HG02885 (cell line): Measurements from ENCODE around the gene ITLN2.
"Not testable (repeated sequence)": the region's sequence is repeated elsewhere in the genome, so short reads cannot be mapped to it uniquely, and the experiment has no call there.

Source experiments
- ATAC-seq: cut with Tn5 transposase; IDR thresholded peaks from one replicate; pipeline ENCODE4 v1.9.1; 2021; ENCODE audit warnings: mild to moderate bottlenecking; ENCODE audit not compliant: unreplicated experiment, poor library complexity

ITLN2 gene

DNA sequence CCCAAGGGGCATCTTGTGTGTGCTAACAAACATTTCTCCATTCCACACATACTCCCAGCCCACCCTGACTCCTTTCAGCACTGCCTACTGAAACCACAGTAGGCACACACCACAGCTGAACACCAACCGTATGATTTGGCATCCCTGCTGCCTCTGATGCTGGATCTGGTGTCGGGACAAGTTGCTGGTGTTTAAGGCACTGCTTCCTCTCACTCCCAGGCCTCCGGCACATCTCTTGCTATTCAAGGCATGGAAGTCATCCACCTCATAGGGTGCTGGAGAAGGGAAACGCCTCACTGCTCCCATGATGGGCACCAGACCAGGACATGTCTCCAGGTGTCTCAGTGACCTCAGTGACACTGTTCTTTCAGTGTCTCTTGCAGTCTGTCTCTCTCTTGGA lies 2.4 kb upstream of the ITLN2 start:
- ATAC-seq, result no peak

DNA sequence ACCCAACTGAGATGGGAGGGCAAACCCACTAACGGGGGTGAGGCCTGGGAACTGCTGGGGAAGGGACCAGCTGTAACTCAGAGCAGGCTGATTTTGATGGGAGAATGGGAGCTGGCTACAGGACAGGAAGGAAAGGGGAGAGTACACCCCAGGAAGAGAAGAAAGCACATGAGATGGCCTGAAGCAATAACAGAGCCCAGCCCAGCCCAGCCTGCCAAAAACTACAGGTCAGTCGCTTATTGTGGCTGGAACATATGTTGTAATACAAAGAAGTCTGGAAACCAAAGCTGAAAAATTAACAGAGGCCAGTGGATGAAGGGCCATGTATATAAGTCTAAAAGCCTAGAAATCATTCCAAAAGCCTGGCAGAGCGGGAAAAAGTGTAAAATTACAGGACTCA lies 1.6 kb downstream of the ITLN2 start:
- no peak for ATAC-seq

GRCh38 chr1:160952129-160952510 lies 2.5 kb downstream of the ITLN2 start:
- no peak for ATAC-seq

DNA sequence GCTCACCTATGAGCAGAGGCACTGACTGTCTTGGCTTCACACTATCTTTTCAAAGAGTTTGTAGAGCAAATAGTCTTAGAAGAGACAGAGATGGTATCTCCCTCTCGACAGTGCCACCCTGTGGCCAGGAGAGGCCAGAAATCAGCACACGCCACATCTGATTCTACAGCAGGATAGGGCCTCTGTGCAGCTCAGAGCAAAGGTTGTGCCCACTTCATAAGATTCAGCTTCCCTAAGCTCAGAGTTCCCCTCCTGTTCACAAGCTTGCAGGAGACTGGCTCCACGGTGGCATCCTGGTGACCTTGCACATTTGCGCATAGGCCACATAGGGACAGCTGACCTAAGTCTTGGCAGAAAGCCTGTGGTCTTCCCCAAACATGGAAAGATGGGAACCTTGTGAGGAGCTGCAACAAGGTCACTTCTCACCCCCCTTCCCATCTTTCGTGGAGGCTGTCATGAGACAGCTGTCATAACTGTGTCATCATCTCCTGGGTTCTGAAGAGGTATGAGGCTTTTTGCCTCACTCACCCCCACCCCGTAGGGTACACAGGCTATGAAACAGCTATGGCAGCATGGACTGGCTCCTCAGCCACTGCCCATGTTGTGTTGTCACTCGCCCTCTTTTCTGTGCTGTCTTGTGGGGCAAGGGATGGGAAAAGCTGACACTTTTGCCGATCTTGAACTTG lies 3.0 kb downstream of the ITLN2 start:
- no peak for ATAC-seq

DNA sequence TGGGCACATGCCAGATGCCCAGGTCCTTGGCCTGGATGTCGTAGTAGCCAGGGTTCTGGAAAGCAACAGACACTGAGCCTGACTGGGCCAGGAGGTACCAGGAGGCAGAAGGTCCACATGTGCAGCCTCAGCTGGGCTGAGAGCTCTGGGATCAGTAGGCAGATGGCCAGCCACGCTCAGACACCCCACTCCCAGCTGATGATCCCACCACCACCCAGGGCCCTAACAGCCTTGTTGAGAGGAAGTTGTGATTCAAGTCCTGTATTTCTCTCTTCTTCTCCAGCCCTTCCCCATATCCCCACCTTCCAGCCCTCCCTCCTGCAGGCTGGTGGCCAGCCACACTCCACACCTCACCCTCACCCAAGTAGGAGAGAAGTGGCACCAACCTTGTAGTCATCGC lies 4.0 kb downstream of the ITLN2 start:
- ATAC-seq, result no peak

GRCh38 chr1:160949881-160950280 lies 4.7 kb downstream of the ITLN2 start:
- no peak for ATAC-seq

DNA sequence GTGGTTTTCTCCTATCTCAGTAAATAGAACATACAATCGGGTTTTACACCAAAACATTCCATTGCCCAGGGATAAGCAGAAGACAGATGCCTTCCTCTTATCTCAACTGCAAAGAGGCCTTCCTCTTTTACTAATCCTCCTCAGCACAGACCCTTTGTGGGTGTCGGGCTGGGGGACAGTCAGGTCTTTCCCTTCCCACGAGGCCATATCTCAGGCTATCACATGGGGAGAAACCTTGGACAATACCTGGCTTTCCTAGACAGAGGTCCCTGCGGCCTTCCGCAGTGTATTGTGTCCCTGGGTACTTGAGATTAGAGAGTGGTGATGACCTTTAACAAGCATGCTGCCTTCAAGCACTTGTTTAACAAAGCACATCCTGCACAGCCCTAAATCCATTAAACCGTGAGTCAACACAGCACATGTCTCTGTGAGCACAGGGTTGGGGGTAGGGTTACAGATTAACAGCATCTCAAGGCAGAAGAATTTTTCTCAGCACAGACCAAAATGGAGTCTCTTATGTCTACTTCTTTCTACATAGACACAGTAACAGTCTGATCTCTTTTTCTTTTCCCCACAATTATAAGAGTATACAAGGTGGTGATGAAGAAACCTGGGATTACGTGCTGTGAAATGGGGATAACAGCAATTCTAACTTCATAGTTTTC lies 5.3 kb downstream of the ITLN2 start:
- not testable (repeated sequence) for ATAC-seq

GRCh38 chr1:160947174-160947759 lies 7.3 kb downstream of the ITLN2 start:
- not testable (repeated sequence) for ATAC-seq

DNA sequence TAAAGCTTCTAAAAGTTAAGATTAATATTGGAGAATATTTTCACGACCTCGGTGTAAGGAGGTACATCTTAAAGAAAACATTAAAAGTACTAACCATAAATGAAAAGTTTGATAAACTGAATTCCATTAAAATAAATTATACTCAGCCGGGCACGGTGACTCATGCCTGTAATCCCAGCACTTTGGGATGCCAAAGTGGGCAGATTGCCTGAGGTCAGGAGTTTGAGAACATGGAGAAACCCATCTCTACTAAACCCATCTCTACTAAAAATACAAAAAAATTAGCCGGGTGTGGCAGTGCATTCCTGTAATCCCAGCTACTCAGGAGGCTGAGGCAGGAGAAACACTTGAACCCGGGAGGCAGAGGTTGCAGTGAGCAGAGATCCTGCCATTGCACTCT lies 8.7 kb downstream of the ITLN2 start:
- ATAC-seq, result not testable (repeated sequence)

- no peak for ATAC-seq
These were observed 9.5 kb downstream of the ITLN2 start for GRCh38 chr1:160945079-160945478.

GRCh38 chr1:160942926-160943325 lies 11.7 kb downstream of the ITLN2 start:
- no peak for ATAC-seq

GRCh38 chr1:160936666-160937065 lies 17.9 kb downstream of the ITLN2 start:
- ATAC-seq, result not testable (repeated sequence)

DNA sequence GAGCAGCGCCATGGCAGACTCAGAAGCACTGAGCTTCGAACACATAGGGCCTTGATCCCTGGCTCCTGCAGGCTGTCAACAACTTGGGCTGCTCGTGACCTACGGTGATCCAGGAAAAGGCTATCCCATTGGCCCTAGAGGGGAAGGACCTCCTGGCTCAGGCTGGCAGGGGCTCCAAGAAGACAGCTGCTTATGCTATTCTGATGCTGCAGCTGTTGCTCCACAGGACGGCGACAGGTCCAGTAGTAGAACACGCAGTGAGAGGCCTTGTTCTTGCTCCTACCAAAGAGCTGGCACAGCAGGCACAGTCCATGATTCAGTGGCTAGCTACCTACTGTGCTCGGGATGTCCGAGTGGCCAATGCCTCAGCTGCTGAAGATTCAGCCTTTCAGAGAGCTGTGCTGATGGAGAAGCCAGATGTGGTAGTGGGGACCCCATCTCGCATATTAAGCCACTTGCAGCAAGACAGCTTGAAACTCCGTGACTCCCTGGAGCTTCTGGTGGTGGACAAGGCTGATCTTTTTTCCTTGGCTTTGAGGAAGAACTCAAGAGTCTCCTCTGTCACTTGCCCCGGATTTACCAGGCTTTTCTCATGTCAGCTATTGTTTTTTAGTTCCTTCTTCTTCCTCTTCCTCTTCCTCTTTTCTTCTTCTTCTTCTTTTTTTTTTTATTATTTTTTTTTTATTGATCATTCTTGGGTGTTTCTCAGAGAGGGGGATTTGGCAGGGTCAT lies 18.9 kb downstream of the ITLN2 start:
- no peak for ATAC-seq

DNA sequence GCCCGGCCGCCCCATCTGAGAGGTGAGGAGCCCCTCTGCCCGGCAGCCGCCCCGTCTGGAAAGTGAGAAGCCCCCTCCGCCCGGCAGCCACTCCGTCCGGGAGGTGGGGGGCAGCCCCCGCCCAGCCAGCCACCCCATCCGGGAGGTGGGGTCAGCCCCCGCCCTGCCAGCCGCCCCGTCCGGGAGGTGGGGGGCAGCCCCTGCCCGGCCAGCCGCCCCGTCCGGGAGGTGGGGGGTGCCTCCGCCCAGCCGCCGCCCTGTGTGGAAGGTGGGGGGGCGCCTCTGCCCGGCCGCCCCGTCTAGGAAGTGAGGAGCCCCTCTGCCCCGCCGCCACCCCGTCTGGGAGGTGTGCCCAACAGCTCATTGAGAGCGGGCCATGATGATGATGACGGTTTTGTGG lies 21.3 kb downstream of the ITLN2 start:
- ATAC-seq, result not testable (repeated sequence)

DNA sequence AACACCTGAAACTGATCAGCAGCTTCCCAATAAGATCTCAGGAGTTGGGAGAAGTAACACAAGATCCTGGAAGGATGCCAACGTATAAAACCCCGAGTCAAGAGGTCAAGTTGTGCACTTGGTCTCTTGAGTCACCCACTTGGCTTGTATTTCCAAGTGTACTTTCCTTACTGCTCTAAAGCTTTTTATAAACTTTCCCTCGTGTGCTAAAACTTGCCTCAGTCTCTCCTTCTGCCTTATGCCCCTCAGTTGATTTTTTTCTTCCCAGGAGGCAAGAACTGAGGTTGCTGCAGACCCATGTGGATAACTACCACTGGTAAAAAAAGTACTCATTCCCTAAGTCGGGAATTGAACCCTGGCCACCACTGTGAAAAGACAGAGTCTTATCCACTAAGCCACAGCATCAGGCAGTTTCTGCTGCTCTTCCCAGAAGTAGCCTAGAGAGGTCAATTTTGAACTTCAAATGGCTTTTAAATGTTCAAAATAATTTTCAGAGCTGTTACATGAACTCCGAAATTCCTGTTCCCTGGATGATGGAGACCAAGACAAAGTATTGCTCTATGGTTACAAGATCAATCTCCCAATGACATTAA lies 28.9 kb downstream of the ITLN2 start:
- no peak for ATAC-seq

GRCh38 chr1:160924791-160925651 lies 29.6 kb downstream of the ITLN2 start:
- no peak for ATAC-seq

GRCh38 chr1:160916666-160917065 lies 37.9 kb downstream of the ITLN2 start:
- ATAC-seq, result no peak

DNA sequence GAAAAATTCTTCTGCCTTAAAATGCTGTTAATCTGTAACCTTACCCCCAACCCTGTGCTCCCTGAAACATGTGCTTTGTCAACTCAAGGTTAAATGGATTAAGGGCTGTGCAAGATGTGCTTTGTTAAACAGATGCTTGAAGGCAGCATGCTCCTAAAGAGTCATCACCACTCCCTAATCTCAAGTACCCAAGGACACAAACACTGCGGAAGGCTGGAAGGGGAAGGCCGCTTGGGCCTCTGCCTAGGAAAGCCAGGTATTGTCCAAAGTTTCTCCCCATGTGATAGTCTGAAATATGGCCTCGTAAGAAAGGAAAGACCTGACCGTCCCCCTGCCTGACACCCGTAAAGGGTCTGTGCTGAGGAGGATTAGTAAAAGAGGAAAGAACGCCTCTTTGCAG lies 41.4 kb downstream of the ITLN2 start:
- not testable (repeated sequence) for ATAC-seq

GRCh38 chr1:160911925-160912324 lies 42.7 kb downstream of the ITLN2 start:
- no peak for ATAC-seq

DNA sequence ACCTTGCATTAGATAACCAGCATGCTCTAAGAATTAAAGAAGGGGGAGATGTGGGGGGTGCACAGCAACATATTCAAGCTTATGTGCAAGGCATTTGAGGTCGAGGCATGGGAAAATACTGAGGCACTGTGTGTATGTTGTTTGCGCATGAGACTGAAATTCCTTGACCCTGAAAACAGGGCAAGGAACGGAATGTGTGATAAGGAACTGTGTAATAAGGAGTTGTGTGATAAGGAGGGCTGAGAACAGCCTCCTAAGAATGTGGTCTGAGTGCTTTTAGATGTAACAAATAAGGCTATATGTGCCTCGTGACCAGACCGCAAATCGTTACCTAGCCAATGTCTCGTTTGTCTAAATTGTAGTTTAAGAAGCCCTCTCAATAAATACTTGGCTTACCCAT lies 43.2 kb downstream of the ITLN2 start:
- ATAC-seq, result no peak
